Epithelial cell of umbilical artery (primary cell): ENCODE data around the gene EPB41L2. TPM values are rescaled to one million over a fixed set of nuclear protein-coding genes. Genes with fewer than 3 reads are reported as not detected.

ENCODE experiments used
- total RNA-seq: library from RNA; depleted of rRNA; stranded (reverse); fragments of >200 nt; gene quantifications from 2 replicates; pipeline ENCODE4 v1.2.3, GENCODE V29; 2014

The EPB41L2 gene
- total RNA-seq: 39.3 and 51.2 TPM in 2 replicates

GRCh38 chr6:131063028-131063763 lies at the start of gene EPB41L2:
EPB41L2 (minus strand) TSS chr6:131063245; CDS start chr6:130956485, 106,760 bp downstream.

GRCh38 chr6:130827247-130828149 lies 235.5 kb downstream of the EPB41L2 start, which contains the start of gene SMLR1:
SMLR1 (plus strand) TSS chr6:130827406; CDS start chr6:130827414, 8 bp downstream.

Other genes starting within 250 kb of the EPB41L2 start
- gene SMLR1, start 235.8 kb downstream of the EPB41L2 start, total RNA-seq: not detected in 2 replicates
- 2.3 and 3.6 TPM in 2 replicates for gene AKAP7, start 72.2 kb upstream of the EPB41L2 start, total RNA-seq